NT2/D1 (cell line): Measurements from ENCODE around the gene NACA2.
"Not testable (repeated sequence)": the region's sequence is repeated elsewhere in the genome, so short reads cannot be mapped to it uniquely, and the experiment has no call there.

ENCODE experiments used
- DNase-seq: peaks from one replicate; pipeline ENCODE4 v3.0.0-alpha.2; 2011; ENCODE audit warnings: low read depth, low spot score
- H3K27me3 ChIP-seq: 2 replicates; pipeline ENCODE4 v1.6.0; 2011; ENCODE audit warnings: mild to moderate bottlenecking; ENCODE audit not compliant: insufficient read length, insufficient read depth
- H3K36me3 ChIP-seq: 2 replicates; pipeline ENCODE4 v1.6.1; 2011; ENCODE audit warnings: mild to moderate bottlenecking, low read length, mixed read lengths; ENCODE audit not compliant: insufficient read depth, insufficient read length
- H3K4me1 ChIP-seq: 2 replicates; pipeline ENCODE4 v1.5.1; 2011; ENCODE audit not compliant: insufficient read depth, insufficient read length
- H3K4me3 ChIP-seq: 2 replicates; pipeline ENCODE4 v1.5.1; 2011; ENCODE audit warnings: low read depth; ENCODE audit not compliant: insufficient read length
- H3K9ac ChIP-seq: 2 replicates; pipeline ENCODE4 v1.6.0; 2011; ENCODE audit warnings: low read depth; ENCODE audit not compliant: insufficient read length
- H3K9me3 ChIP-seq: 2 replicates; pipeline ENCODE4 v1.5.1; 2011; ENCODE audit warnings: mild to moderate bottlenecking, low read length; ENCODE audit not compliant: insufficient read depth
- SUZ12 ChIP-seq: IDR thresholded peaks from 2 replicates; pipeline ENCODE4 v1.6.1; 2011; ENCODE audit not compliant: insufficient read length, insufficient read depth; ENCODE audit errors: extremely low read depth
- YY1 ChIP-seq: IDR thresholded peaks from 2 replicates; pipeline ENCODE4 v1.6.1; 2011; ENCODE audit not compliant: insufficient read length, insufficient read depth
- ZNF274 ChIP-seq: IDR thresholded peaks from 2 replicates; pipeline ENCODE4 v1.6.1; 2011; ENCODE audit warnings: mild to moderate bottlenecking, low read depth, low read length

Gene NACA2

DNA sequence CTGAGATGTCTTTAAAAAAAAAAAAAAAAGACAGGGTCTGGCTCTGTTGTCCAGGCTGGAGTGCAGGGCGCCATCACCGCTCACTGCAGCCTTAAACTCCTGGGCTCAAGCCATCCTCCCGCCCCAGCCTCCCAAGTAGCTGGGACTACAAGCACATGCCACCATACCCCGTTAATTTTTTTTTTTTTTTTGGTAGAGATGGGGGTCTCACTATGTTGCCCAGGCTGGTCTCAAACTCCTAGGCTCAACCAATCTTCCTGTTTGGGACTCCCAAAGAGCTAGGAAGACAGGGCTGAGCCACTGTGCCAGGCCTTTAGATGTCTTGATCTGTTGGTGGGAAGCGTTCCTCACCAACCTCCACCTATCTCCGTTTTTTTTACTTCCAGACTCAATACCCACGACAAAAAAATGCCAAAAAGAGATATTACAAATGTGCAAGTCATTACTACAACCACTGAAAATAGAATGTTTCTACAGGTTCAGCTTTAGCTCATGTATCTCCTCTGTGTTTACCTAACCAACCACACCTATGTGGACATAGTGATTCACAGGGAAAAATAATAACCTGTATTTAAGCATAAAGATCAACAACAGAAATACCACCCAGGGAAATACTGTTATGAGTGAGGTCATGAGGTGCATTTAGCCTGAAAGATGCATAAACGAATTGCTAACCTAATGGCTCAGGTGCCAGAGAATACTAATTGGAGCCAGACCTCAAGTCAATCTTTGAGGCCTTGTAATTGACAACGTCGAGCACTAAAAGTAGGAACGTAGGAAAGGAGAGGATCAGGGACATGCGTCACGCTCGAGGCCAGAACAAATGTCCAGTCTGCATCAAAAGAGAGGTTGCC, 22.6 kb downstream of the NACA2 start:
- no peak for TF ChIP-seq ZNF274
- no peak for TF ChIP-seq YY1
- no peak for TF ChIP-seq SUZ12
- H3K9ac ChIP-seq: no peak overlapping the region

DNA sequence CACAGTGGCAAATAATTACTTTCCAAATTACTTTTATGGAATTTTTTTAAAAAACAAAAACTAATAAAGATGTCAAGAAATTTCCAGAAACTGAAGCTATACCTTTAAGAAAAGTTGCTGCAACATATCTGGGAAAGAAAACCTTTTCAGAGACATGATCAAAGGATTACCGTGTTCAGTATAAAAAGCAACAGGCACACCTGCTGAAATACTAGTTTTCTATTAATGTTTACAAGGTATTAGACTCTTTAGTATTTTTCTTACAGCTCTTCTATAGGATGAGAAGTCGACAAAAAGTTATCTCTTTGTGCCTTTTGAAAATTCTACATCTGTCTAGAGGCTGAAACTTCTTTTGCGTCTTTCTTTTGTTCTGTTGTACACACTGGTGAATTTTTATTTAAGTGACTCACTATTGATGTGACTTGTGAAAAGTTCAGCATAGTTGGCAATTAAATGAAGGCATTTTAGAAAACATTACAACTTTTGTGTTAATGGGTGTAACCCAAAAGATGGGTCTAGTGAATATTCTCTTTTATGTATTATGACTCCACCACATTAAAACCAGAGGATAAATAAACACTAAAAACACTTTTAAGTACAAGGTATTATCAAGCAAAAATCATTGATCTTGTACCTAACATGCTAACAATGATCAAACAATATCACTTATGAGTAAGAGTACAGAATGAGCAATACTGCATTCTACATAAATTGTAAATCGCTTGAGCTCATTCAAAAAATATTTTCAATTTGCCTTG, 23.8 kb downstream of the NACA2 start:
- Histone ChIP-seq H3K36me3 (no peaks in the 10 kb centered on the region), H3K4me3 (no peak overlapping the region), H3K9me3 (peaks cover 20% of the 10 kb centered on the region), H3K27me3 (no peaks in the 10 kb centered on the region), H3K4me1 (no peaks in the 10 kb centered on the region), H3K9ac (no peak overlapping the region)
- DNase-seq: no peak
- TF ChIP-seq YY1 (no peak), SUZ12 (no peak), ZNF274 (no peak)

More for the DNA sequence above, 22.6 kb downstream of the NACA2 start:
- Histone ChIP-seq H3K4me1 (no peaks in the 10 kb centered on the region), H3K9me3 (peaks cover 20% of the 10 kb centered on the region), H3K36me3 (no peaks in the 10 kb centered on the region), H3K4me3 (no peak overlapping the region), H3K27me3 (no peaks in the 10 kb centered on the region)
- no peak for DNase-seq

DNA sequence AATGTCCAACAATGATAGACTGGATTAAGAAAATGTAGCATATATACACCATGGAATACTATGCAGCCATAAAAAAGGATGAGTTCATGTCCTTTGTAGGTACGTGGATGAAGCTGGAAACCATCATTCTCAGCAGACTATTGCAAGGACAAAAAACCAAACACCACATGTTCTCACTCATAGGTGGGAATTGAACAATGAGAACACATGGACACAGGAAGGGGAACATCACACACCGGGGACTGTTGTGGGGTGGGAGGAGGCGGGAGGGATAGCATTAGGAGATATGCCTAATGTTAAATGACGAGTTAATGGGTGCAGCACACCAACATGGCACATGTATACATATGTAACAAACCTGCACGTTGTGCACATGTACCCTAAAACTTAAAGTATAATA, 24.6 kb downstream of the NACA2 start:
- peaks cover 19% of the 10 kb centered on the region for H3K9me3 ChIP-seq
- not testable (repeated sequence) for H3K4me3 ChIP-seq, H3K27me3 ChIP-seq, DNase-seq, H3K4me1 ChIP-seq, H3K9ac ChIP-seq, H3K36me3 ChIP-seq

DNA sequence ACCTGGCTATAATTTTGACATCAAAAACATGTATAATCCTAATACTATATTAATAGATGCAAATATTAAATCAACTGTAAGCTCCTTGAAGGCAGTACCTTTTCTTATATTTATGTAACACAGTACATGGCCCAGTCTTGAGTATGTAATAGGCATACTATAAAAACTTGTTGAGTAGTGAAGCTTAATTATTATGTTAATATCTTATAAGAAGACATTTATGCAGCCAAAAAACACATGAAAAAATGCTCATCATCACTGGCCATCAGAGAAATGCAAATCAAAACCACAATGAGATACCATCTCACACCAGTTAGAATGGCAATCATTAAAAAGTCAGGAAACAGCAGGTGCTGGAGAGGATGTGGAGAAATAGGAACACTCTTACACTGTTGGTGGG, 25.2 kb downstream of the NACA2 start:
- H3K9ac ChIP-seq, DNase-seq, H3K27me3 ChIP-seq, H3K36me3 ChIP-seq, H3K4me3 ChIP-seq, H3K4me1 ChIP-seq: not testable (repeated sequence)
- peaks cover 13% of the 10 kb centered on the region for H3K9me3 ChIP-seq

DNA sequence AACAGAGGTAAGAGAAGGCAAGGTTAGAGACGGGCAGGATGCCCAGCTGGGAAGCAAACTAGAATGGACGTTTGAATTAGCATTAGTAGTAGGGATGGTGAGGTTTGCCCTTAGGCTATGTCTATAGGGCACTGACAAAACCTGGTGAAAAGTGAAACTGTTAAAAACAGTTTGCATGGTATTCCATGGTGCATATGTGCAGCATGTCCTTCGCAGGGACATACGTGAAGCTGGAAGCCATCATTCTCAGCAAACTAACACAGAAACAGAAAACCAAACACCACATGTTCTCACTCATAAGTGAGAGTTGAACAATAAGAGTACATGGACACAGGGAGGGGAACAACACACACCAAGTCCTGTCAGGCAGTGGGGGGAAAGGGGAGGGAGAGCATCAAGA, 25.8 kb downstream of the NACA2 start:
- Histone ChIP-seq H3K4me3 (no peak overlapping the region), H3K4me1 (no peaks in the 10 kb centered on the region), H3K9ac (no peak overlapping the region), H3K9me3 (peaks cover 6% of the 10 kb centered on the region), H3K27me3 (no peaks in the 10 kb centered on the region), H3K36me3 (no peaks in the 10 kb centered on the region)
- TF ChIP-seq YY1 (no peak), SUZ12 (no peak), ZNF274 (no peak)
- DNase-seq: no peak

DNA sequence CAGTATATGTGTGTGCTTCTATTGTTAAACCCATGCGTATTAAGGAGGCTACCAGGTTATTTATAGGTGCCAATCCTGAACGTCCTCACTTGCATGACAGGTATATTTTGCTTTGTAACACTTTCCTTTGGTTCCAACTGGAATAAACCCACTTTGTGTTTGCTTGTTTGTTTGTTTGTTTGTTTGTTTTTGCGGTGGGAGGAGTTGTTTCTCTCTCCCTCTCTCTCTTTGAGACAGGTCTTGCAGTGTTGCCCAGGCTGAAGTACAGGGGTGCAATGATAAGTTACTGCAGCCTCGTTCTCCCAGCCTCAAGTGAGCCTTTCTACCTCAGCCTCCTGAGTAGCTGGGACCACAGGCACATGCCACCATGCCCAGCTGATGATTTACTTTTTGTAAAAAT, 28.7 kb downstream of the NACA2 start:
- TF ChIP-seq SUZ12: no peak
- no peak for TF ChIP-seq YY1
- no peak for TF ChIP-seq ZNF274
- no peak for DNase-seq

DNA sequence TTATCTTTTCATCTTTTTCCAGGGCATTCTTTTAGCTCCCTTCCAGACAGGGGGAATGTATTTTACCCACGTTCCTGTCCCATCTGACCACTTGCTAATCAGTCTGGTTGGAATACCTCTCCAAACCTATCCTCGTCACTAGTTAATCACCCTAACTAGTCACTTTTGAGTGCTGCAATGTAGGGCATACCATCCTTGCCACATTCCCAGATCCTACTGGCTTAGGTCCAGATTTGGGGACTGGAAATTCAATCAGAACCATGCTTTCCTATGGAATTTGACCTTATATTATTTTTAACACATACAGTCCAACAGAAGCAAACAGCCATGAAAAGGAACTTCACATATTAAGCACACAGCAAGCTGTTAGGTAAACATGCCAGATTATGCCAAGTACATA, 29.7 kb downstream of the NACA2 start:
- H3K9me3 ChIP-seq: no peaks in the 10 kb centered on the region
- H3K4me3 ChIP-seq: no peak overlapping the region
- DNase-seq: no peak
- no peak overlapping the region for H3K9ac ChIP-seq
- TF ChIP-seq YY1 (no peak), ZNF274 (no peak), SUZ12 (no peak)
- H3K4me1 ChIP-seq: no peaks in the 10 kb centered on the region
- H3K27me3 ChIP-seq: no peaks in the 10 kb centered on the region
- no peaks in the 10 kb centered on the region for H3K36me3 ChIP-seq

More for the DNA sequence above, 28.7 kb downstream of the NACA2 start:
- Histone ChIP-seq H3K9ac (no peak overlapping the region), H3K4me1 (no peaks in the 10 kb centered on the region), H3K4me3 (no peak overlapping the region), H3K36me3 (no peaks in the 10 kb centered on the region), H3K9me3 (no peaks in the 10 kb centered on the region), H3K27me3 (no peaks in the 10 kb centered on the region)
